ENCODE results near the gene ATG2A. TPM values are rescaled to one million over a fixed set of nuclear protein-coding genes. Genes with fewer than 3 reads are reported as not detected.

ATG2A gene
- total and polyA plus RNA-seq, 2 of the 8 experiments (the other 6 are each of a cell fraction or from before 2014, with no cell fraction given): 12.1 to 22.1 TPM

- H3K4me2 ChIP-seq (ENCODE audit: insufficient read depth in 1 of 2, low read depth in 2 of 2, low read length in 2 of 2): no peak overlapping the region
- no peaks in the 10 kb centered on the region for H3K79me1 ChIP-seq (ENCODE audit: low read depth, low read length)
- no peak overlapping the region for H2AFZ ChIP-seq (ENCODE audit: low read length)
- no peak overlapping the region for H3K18ac ChIP-seq (ENCODE audit: extremely low read depth, low read length)
- H3K9ac ChIP-seq (replicated peaks in 1 of 4; ENCODE audit: extremely low read depth in 1 of 4, low read depth in 3 of 4, low read length in 3 of 4): no peak overlapping the region
- ChIA-PET POLR2A (ENCODE audit: partially characterized antibody) (interaction anchor here (1.4 to 24.6 kb wide), 3 partner anchors 39 to 93 kb away, joined by 3 to 408 read pairs (median 4); partner anchors contain the start of gene MAP4K2), CTCF (ENCODE audit: partially characterized antibody) (interaction anchor here (0.6 to 32.2 kb wide), 9 partner anchors 8 to 126 kb away, joined by 3 to 1058 read pairs (median 6); partner anchors contain the start of genes BATF2, CDC42BPG and EHD1)
- H3K23me2 ChIP-seq (ENCODE audit: low read depth, low read length): no peaks in the 10 kb centered on the region
- H3K27me3 ChIP-seq (replicated peaks in 1 of 4; ENCODE audit: control insufficient read depth in 3 of 4, extremely low read depth in 1 of 4, insufficient read depth in 3 of 4, low read length in 3 of 4): no peaks in the 10 kb centered on the region
- TF ChIP-seq POU5F1 (IDR thresholded peaks at IDR 0.05; ENCODE audit: low read depth, low read length) (no peak), CBX5 (IDR thresholded peaks at IDR 0.05; ENCODE audit: low read depth, low read length) (no peak)
- no peak for DNase-seq (ENCODE audit: low read depth in 1 of 2, low spot score in 2 of 2)
- no peaks in the 10 kb centered on the region for H3K9me3 ChIP-seq (ENCODE audit: insufficient read depth in 2 of 2, low read depth in 1 of 2, low read length in 1 of 2)
- H3K23ac ChIP-seq (ENCODE audit: insufficient read length): no peak overlapping the region
- no peak overlapping the region for H4K5ac ChIP-seq (ENCODE audit: insufficient read length, low read depth, low read length)
- H3K79me2 ChIP-seq (ENCODE audit: control insufficient read depth in 1 of 2, insufficient read depth in 2 of 2, low read length in 2 of 2): no peaks in the 10 kb centered on the region
- peaks cover 0 to 3% of the 10 kb centered on the region in 2 experiments for H4K20me1 ChIP-seq (replicated peaks in 1 of 2; ENCODE audit: control insufficient read depth in 1 of 2, insufficient read depth in 2 of 2, low read length in 2 of 2)
- no peak overlapping the region for H3K14ac ChIP-seq (ENCODE audit: insufficient read length)
- WGBS, 2 experiments (ENCODE audit: extremely low coverage in 1 of 2, insufficient coverage in 1 of 2, insufficient read length in 1 of 2, insufficient replicate concordance in 2 of 2, low coverage in 1 of 2, low lambda C conversion rate in 2 of 2, missing lambda C conversion rate in 1 of 2): 90% methylated on average over 14 of the region's 14 CpGs; no CpG with 5 or more reads in 1 of the 2 experiments
- no peak overlapping the region for H3K27ac ChIP-seq (ENCODE audit: low read depth, low read length)
- no peak overlapping the region for H4K91ac ChIP-seq (replicated peaks; ENCODE audit: insufficient read length, low read length)
- no peak overlapping the region for H3K56ac ChIP-seq (replicated peaks; ENCODE audit: insufficient read length, low read depth, low read length)
- H2BK12ac ChIP-seq (ENCODE audit: low read depth, low read length): no peak overlapping the region
- H4K8ac ChIP-seq (ENCODE audit: extremely low read depth, insufficient read depth, low read length): no peak overlapping the region
- H3K36me3 ChIP-seq (ENCODE audit: control insufficient read depth in 2 of 4, insufficient read depth in 4 of 4, low read length in 3 of 4): peaks cover 0 to 11% (median 1%) of the 10 kb centered on the region in 4 experiments; a peak in 3 of 8 replicates
- no peak overlapping the region for H2BK20ac ChIP-seq (ENCODE audit: low read length)
- H2BK15ac ChIP-seq (ENCODE audit: low read length): no peak overlapping the region
- no peak overlapping the region for H3K4ac ChIP-seq (replicated peaks; ENCODE audit: insufficient read length, low read depth, low read length)
- H2BK120ac ChIP-seq (replicated peaks; ENCODE audit: low read depth, low read length): no peak overlapping the region
- H2BK5ac ChIP-seq (ENCODE audit: low read depth, low read length): no peak overlapping the region
- H3K4me1 ChIP-seq (replicated peaks in 1 of 4; ENCODE audit: control insufficient read depth in 3 of 4, insufficient read depth in 4 of 4, low read length in 3 of 4): peaks cover 0 to 2% (median under 1%) of the 10 kb centered on the region in 4 experiments; a peak in 2 of 7 replicates
- no peak overlapping the region for H2AK5ac ChIP-seq (ENCODE audit: low read depth, low read length)
- no peak for FAIRE-seq
- H3K4me3 ChIP-seq (ENCODE audit: extremely low read depth in 1 of 4, insufficient read depth in 2 of 4, low read depth in 3 of 4, low read length in 4 of 4): no peak overlapping the region
Observed at GRCh38 chr11:64896448-64897022, 20.5 kb downstream of the ATG2A start.
